Type B pancreatic cell (in vitro differentiated cells): ENCODE results near the gene ZBTB9. TPM values are rescaled to one million over a fixed set of nuclear protein-coding genes. Genes with fewer than 3 reads are reported as not detected.

Source experiments
- DNase-seq: peaks from one replicate; pipeline ENCODE4 v3.0.0; 2021; ENCODE audit warnings: mixed read lengths; ENCODE audit not compliant: unreplicated experiment; ENCODE audit errors: extremely low spot score
- H3K27ac Mint-ChIP-seq: 2 replicates; pipeline ENCODE4 v1.8.0; 2021; ENCODE audit warnings: mild to moderate bottlenecking, mixed read lengths
- H3K27me3 Mint-ChIP-seq: 2 replicates; pipeline ENCODE4 v1.8.0; 2021; ENCODE audit warnings: mixed read lengths
- H3K36me3 Mint-ChIP-seq: 2 replicates; pipeline ENCODE4 v1.8.0; 2021; ENCODE audit warnings: mixed read lengths
- H3K4me1 Mint-ChIP-seq: one replicate; pipeline ENCODE4 v1.8.0; 2021; ENCODE audit warnings: mixed read lengths; ENCODE audit not compliant: unreplicated experiment
- H3K4me3 Mint-ChIP-seq: 2 replicates; pipeline ENCODE4 v1.8.0; 2021; ENCODE audit warnings: mild to moderate bottlenecking, mixed read lengths
- H3K9me3 Mint-ChIP-seq: 2 replicates; pipeline ENCODE4 v1.8.0; 2021; ENCODE audit warnings: mixed read lengths
- CTCF ChIP-seq: fragments of 200-600 bp; sonication (generic); conservative IDR thresholded peaks from 2 replicates; pipeline ENCODE4 v1.5.0; 2021; ENCODE audit warnings: antibody characterized with exemption, mild to moderate bottlenecking
- total RNA-seq: library from RNA; stranded (reverse); gene quantifications from 2 replicates; pipeline ENCODE4 v1.2.1, GENCODE V29; 2021; ENCODE audit warnings: low replicate concordance

Gene ZBTB9
- total RNA-seq, 1 donor from 2014 or later, result 14.5 TPM

- Mint-ChIP-seq H3K9me3 (no peaks in the 10 kb centered on the region), H3K27me3 (peaks cover 8% of the 10 kb centered on the region), H3K4me1 (peaks cover 60% of the 10 kb centered on the region), H3K36me3 (peaks cover 14% of the 10 kb centered on the region), H3K27ac (peak within 1 kb of the TSS; percentile 99), H3K4me3 (peak within 1 kb of the TSS; percentile 96)
- TF ChIP-seq CTCF, result peak; percentile 49
- DNase-seq, result peak; percentile 98
Observed at GRCh38 chr6:33417903-33418689, 36.3 kb upstream of the ZBTB9 start, which contains the start of gene CUTA. Gene CUTA (minus strand): TSS chr6:33418107. CDS start chr6:33418000, 107 bp downstream.

- DNase-seq, result no peak
- Mint-ChIP-seq H3K9me3 (no peaks in the 10 kb centered on the region), H3K36me3 (peaks cover 18% of the 10 kb centered on the region), H3K4me1 (peaks cover 57% of the 10 kb centered on the region), H3K27ac (peak overlapping the region; percentile 99), H3K27me3 (peaks cover 8% of the 10 kb centered on the region), H3K4me3 (peak overlapping the region; percentile 96)
- no peak for TF ChIP-seq CTCF
Observed at GRCh38 chr6:33418690-33419291, 35.6 kb upstream of the ZBTB9 start.

- Mint-ChIP-seq H3K36me3 (peaks cover 17% of the 10 kb centered on the region), H3K9me3 (no peaks in the 10 kb centered on the region), H3K4me1 (peaks cover 60% of the 10 kb centered on the region), H3K27me3 (peaks cover 8% of the 10 kb centered on the region), H3K4me3 (peak within 1 kb of the TSS; percentile 96), H3K27ac (peak within 1 kb of the TSS; percentile 99)
- TF ChIP-seq CTCF, result no peak
- no peak for DNase-seq
Observed at GRCh38 chr6:33419580-33420490, 34.5 kb upstream of the ZBTB9 start, which contains the start of gene SYNGAP1. Gene SYNGAP1 (plus strand): TSS chr6:33420065. CDS start chr6:33420265, 200 bp downstream.

- Mint-ChIP-seq H3K9me3 (no peaks in the 10 kb centered on the region), H3K4me1 (peaks cover 60% of the 10 kb centered on the region), H3K27ac (peak overlapping the region; percentile 70), H3K4me3 (peak overlapping the region; percentile 87), H3K27me3 (peaks cover 8% of the 10 kb centered on the region), H3K36me3 (peaks cover 13% of the 10 kb centered on the region)
- no peak for TF ChIP-seq CTCF
- DNase-seq, result no peak
Observed at GRCh38 chr6:33420491-33421343, 33.7 kb upstream of the ZBTB9 start.

GRCh38 chr6:33421344-33421643 lies 33.1 kb upstream of the ZBTB9 start:
- H3K4me3 Mint-ChIP-seq, result peak overlapping the region; percentile 81
- peaks cover 13% of the 10 kb centered on the region for H3K36me3 Mint-ChIP-seq
- H3K4me1 Mint-ChIP-seq, result peaks cover 57% of the 10 kb centered on the region
- peaks cover 8% of the 10 kb centered on the region for H3K27me3 Mint-ChIP-seq
- no peak for TF ChIP-seq CTCF
- peak overlapping the region; percentile 70 for H3K27ac Mint-ChIP-seq
- no peaks in the 10 kb centered on the region for H3K9me3 Mint-ChIP-seq
- DNase-seq, result no peak
